Measurements from ENCODE around the gene C22orf39.

The C22orf39 gene, protein sequence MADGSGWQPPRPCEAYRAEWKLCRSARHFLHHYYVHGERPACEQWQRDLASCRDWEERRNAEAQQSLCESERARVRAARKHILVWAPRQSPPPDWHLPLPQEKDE

DNA sequence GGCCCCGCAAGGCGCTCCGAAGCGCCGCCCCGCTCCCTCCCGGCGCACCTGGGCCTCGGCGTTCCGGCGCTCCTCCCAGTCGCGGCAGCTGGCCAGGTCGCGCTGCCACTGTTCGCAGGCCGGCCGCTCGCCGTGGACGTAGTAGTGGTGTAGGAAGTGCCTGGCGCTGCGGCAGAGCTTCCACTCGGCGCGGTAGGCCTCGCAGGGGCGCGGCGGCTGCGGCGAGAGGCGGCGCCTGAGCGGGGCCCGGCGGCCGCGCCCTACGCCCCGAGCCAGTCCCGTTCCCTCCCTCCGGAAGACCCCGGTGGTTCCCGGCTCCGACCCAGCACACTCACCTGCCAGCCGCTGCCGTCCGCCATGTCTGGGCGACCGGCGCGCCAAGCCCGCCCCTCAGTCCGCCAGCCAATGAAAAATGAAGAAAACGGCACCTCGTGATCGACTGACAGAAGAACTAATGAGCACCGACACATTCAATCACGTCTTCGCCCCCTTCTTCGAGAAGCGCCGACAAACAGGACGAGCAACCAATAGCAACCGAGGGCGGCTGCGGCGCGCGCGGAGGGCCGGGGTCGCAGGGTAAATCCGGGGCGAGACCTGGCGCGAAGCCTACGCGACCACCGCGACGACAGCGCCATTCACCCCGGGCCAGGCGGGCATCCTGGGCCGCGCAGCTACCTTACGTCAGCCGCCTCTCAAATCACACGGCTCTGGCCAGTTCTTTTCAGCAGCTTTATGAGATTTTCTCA, at the start of gene C22orf39:
TSS of gene C22orf39 (minus strand) at position 382 of the 746 bp plus-strand sequence. CDS start at position 359, 23 bp downstream.
- DNase-seq (ENCODE audit: low read depth) = peak; percentile 79

DNA sequence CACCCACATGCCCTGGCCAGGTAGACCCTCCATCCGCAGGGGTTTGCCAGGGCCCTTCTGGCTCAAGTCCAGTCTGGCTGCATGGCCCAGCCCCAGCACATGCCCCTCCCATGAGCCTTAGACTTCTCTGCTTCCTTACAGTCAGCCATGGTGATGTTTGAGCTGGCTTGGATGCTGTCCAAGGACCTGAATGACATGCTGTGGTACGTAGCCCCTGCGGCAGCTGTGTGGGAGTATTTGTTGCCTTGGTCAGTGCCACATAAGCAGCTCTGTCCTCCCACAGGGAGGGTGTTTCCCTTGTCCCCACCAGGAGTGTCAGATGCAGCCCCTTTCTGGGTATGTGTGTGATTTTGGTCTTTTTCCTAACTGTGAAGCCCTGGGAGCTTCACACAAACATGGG, 49.7 kb upstream of the C22orf39 start:
- DNase-seq (ENCODE audit: low read depth) = no peak

DNA sequence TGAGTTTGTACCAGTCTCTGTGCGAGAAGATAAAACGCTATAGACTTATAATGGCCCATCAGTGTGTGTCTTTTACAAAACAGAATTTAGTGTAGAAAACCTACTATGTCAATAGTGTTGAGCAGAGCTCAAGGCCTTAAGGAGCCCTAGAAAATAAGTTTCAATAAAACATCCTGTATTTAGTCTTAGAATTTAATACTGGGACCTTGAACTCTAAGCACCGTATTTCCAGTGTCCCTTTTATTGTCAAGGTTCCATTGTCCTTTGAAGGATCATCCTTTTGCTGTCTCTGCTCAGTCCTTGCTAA, 48.8 kb upstream of the C22orf39 start:
- DNase-seq (ENCODE audit: low read depth) = no peak

DNA sequence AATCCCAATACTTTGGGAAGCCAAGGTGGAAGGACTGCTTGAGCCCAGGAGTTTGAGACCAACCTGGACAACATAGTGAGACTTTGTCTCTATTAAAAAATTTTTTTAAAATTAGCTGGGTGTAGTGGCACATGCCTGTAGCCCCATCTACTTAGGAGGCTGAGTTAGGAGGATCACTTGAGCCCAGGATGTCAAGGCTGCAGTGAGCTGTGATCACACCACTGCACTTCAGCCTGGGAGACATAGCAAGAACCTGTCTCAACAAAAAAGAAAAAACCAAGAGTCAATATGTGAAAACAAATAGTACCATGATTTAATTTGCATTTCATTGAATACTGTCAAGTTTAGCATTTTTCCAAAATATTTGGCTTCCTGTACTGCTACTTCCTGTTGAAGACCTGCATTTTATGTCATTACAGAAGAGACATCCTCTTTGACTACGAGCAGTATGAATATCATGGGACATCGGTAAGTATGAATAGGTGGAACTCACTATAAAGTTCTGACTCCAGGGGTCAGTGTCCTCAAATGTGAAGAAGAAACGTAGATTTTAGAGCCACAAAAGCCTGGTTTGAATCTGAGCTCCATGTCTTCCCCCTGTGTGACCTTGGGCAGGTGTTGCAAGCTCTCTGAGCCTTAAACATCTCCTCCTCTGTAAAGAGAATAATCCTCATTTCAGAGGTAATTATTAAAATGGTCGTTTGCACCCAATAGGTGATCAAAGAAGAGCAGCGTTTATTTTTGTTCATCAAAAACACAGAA, 48.2 kb upstream of the C22orf39 start:
- DNase-seq (ENCODE audit: low read depth) = no peak

DNA sequence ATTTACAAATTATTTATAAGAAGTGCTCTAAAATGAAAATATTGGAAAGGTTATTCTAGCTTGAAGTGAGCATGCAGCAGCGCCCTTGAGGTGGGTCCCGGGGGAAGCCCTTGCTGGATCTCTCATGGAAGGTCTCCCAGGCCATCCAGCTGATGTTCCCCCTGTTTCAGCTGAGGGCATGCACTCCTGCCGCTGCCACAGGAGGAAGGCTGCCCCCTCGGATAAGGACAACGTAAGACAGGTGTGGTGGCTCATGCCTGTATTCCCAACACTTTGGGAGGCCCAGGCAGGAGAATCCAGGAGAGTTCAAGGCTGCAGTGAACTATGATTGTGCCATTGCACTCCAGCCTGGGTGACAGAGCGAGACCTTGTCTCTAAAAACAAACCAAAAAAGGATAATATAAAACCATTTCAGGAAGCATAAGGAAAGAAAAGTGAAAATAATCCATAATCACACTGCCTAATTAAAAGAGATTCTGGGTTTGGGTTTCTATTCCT, 47.2 kb upstream of the C22orf39 start:
- no peak for DNase-seq (ENCODE audit: low read depth)

DNA sequence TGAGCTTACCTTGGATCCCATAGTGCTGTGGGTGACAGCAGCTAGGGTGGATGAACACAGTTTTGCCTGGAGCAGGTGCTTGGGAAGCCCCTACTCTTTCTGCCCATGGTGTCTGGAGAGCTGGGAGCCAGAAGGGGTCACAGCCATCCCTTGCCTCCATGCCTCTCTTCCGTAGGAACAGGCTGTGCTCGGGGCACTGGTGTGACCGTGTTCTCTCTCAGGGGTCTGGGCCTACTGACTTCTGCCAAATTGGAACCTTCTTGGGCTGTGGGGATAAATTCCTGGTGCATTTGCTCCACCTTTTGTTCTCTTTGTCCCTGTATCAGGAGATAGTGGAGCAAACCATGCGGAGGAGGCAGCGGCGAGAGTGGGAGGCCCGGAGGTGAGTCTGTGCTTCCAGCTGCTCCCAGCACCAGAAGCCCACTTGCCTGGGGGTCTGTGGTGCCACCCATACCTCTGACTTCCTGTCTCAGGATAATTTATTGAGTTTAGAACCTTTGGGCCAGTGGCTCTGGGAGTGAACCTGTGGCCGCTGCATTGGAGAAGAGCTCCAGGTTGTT, 46.6 kb upstream of the C22orf39 start:
- DNase-seq (ENCODE audit: low read depth) = no peak

DNA sequence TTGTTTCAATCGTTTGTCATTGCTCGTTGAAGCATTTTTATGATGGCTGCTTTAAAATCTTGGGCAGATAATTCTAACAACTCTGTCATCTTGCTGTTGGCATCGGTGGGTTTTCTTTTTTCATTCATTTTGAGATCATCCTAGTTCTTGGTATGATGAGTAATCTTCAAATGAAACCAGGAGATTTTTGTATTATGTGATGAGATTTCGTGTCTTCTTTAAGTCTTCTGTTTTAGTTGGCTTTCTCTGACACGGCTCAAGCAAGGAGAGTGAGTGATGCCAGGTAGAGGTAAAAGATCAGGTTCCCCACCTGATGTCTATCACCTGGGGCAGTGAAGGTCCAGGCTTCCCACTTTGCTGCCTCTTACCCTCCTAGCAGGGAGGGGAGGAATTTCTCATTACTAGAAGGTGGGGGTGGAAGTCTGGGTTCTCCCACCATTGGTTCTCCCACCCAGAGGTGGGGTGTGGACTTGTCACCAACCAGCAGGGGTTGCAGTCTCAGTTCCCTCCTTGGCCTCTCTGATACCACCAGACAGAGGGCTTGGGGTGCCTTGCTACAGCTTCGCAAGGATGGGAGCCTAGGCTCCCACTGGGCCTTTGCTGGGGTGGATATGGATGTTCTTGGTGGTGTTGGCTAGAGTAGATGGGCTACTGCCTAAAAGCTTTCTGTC, 45.1 kb upstream of the C22orf39 start:
- DNase-seq (ENCODE audit: low read depth) = no peak

DNA sequence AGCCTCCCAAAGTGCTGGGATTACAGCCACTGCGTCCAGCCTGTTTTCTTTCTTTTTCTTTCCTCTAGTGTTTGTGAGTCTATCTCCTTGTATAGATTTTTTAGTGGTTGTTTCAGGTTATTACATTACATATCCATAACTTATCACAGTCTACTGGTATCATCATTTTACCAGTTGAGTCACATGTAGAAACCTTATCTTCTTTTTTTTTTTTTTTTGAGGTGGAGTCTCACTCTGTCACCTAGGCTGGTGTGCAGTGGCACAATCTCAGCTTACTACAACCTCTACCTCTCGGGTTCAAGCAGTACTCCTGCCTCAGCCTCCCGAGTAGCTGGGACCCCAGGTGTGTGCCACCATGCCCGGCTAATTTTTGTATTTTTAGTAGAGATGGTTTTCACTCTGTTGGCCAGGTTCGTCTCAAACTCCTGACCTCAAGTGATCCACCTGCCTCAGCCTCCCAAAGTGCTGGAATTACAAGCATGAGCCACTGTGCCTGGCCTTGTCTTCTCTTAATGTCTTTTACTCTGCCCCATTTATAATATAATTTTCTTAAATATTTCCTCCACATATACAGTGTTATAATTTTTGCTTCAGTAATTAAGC, 43.2 kb upstream of the C22orf39 start:
- no peak for DNase-seq (ENCODE audit: low read depth)

DNA sequence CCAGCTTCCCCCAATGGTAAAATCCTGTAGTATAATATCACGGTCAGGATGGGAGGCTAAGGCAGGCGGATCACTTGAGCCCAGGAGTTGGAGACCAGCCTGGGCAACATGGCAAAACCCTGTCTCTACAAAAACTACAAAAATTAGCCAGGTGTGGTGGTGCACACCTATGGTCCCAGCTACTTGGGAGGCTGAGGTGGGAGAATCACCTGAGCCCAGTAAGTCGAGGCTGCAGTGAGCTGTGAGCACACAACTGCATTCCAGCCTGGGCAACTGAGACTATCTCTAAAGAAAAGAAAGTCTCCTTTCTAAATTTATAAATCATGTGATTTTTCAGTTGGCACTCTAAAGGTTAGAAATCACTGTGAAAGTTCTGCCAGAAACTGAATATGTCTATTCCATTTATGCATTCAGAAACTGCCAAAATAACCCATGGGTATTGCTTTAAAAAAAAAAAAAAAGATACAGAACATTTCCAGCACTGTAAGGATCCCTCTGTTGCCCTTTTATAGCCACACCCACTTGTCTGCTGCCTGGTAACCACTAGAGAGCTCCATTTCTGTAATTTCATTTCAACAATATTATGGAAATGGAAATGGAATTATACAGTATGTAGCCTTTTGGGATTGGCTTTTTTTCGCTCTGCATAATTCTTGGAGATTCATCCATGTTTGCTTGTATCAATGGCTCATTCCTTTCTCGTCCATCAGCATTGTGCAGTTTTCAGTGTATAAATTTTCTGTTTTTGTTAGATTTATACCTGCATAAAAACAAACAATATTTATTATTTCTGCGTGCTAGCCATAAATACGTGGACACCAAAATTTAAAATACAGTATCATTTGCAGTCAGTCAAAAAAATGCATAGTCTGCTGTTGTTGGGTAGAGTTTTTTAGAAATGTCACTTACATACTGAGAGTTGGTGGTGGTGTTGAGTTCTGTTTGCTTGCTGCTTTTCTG, 41.7 kb upstream of the C22orf39 start:
- DNase-seq (ENCODE audit: low read depth) = no peak

DNA sequence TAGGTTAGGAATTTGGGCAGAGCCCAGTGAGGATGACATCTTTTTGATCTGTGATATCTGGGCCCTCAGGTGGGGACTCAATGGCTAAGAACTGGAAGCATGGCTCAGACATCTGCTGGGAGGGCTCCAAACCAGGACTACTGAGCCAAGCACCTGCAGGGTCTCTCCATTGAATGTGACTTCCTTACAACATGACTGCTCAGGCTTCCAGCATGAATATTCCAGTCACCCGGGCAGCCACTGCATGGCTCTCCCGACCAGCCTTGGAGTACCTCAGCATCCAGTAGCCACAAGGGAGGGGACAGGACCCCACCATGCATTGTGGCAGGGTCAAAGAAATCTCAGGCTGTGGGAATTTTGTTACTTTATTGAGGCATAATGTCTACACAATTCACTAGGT, 40.8 kb upstream of the C22orf39 start:
- DNase-seq (ENCODE audit: low read depth) = no peak

DNA sequence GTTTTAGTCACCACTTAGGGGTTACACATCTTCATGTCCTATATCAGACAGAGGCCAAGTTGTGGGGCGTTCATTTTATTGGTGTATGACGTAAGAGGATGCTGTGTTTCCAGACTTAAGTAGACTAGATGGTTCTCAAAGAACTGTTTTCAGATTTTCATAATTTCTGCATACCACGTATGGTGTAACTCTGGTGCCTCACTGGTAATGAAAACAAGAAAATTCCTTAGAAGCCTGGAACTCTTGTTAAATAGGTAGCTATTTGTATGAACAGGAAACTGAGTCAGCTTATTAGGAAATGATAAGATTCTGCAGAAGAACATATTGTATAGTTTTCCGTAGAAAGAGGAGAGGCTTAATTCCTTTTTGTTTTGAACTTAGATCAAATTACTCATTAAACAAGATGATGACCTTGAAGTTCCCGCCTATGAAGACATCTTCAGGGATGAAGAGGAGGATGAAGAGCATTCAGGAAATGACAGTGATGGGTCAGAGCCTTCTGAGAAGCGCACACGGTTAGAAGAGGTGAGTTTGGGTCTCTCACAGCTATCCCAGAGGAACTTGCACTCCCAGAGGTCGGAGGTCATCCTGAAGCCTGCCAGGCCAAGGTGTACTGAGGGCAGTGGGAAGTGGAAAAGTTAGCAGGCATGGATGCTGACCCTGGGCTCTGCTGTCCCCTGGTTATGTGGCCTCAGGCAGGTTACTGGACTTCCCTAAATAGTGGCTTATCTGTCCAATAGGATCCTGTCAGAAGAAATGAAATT, 36.2 kb upstream of the C22orf39 start:
- no peak for DNase-seq (ENCODE audit: low read depth)

DNA sequence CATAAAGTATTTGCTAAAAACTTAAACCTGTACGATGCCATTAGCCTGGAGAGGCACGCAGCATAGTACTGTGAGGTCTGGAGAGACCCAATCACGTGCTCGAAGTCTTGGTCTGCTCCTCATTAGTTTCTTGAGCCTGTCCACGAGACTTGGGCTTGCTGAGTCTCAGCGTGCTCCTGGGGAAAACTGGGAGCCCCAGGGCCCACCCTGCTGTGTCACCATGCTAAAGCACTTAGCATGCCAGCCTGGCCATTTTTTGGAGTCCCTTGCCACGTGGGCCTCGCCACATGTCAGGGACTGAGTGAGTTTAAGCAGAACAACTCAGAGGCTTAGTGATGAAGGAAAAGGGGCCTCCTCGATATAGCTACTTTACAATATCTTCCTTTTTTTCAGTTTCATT, 34.8 kb upstream of the C22orf39 start:
- DNase-seq (ENCODE audit: low read depth) = no peak

DNA sequence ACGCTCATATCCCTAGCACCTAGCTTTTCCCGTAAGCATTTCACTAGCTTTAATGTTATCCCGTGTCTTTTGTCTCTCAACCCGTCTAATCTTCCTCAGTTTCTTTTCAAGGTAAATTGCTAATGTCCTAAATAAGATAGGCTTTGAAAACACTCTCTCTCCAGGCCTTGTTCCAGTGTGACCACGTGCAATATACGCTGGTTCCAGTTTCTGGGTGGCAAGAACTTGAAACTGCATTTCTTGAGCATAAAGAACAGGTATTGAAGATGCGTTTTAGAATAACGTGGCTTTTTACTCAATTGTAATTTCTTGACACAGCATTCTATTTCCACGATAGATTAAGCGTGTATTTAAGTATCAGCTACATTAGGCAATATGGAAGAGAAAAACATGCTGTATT, 33.3 kb upstream of the C22orf39 start:
- DNase-seq (ENCODE audit: low read depth) = no peak

DNA sequence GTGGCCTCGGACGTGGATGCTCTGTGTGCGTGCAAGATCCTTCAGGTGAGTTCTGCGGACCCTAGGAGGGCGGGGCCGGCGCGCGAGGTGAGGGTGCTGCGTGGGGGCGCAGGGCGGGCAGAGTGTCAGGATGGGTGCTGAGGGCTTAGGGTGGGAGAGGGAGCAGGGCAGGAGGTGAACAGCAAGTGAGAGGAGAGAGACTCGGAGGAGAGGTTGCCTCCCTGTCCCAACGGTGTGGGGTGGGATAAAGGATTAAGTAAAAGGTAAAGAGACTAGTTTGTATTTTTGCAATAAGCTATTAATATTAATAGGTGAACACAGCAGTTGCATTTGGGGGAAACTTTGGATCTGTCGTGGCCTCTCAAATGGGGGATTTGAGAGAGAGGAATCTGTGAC, 32.7 kb upstream of the C22orf39 start:
- DNase-seq (ENCODE audit: low read depth) = no peak

DNA sequence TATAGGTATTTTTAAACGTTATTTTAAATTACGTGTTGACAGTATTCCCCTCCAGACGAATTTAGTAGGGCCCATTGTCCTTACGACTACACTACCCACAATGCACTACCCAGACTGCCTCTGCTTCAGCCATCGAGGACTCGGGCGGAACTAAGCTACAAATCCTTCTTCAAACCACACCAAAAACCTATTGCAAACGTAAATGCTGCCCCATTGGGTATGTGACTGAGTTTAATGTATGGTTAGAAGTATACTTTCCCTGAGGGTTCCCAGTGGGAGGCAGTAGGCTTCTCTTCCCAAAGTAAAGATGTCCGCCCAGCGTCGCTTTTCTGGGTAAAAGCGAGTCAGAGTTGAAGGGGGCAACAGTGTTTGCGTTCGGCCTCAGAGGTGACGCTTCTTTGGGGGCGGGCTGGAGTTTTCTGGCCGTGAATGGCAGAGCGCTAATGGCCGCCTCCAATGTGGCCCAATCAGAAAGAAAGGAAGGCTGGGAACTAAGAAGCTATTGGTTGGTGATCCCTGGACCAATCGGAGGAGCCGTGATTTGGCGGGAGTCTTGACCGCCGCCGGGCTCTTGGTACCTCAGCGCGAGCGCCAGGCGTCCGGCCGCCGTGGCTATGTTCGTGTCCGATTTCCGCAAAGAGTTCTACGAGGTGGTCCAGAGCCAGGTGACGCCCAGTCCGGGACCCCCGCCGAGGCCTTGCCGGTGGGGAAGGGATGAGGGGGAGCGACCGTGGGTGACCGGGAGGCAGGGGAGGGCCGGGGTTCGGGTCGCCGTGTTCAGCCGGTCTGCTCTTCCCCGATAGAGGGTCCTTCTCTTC, 32.1 kb upstream of the C22orf39 start, which contains the start of gene CDC45:
TSS of gene CDC45 (plus strand) at position 566 of the 818 bp plus-strand sequence. CDS start at position 615, 49 bp downstream.
- peak; percentile 88 for DNase-seq (ENCODE audit: low read depth)

DNA sequence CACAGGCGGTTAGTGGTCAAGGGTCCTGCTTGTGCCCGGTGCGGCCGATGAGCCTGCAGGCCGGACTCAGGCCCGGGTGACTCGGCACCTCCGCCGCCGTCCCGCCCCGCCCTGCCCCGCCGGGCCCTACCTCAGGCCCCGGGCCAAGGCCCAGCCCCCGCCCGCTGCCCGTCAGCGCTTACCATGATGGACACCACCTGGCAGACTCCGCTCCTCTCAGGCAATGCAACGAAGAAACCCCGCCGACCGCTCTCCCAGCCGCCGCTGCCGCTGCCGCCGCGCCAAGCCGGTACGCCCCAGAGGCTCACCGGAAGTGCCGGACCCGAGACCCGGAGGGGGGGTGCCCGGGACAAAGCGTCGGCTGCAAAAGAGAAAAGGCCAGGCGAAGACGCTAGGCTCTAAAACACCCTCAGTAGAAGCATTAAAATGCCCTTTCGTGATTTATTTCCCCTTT, 31.4 kb upstream of the C22orf39 start, which contains the start of gene UFD1:
TSS of gene UFD1 (minus strand) at position 293 of the 454 bp plus-strand sequence. CDS start at position 185, 108 bp downstream.
- peak; percentile 62 for DNase-seq (ENCODE audit: low read depth)

DNA sequence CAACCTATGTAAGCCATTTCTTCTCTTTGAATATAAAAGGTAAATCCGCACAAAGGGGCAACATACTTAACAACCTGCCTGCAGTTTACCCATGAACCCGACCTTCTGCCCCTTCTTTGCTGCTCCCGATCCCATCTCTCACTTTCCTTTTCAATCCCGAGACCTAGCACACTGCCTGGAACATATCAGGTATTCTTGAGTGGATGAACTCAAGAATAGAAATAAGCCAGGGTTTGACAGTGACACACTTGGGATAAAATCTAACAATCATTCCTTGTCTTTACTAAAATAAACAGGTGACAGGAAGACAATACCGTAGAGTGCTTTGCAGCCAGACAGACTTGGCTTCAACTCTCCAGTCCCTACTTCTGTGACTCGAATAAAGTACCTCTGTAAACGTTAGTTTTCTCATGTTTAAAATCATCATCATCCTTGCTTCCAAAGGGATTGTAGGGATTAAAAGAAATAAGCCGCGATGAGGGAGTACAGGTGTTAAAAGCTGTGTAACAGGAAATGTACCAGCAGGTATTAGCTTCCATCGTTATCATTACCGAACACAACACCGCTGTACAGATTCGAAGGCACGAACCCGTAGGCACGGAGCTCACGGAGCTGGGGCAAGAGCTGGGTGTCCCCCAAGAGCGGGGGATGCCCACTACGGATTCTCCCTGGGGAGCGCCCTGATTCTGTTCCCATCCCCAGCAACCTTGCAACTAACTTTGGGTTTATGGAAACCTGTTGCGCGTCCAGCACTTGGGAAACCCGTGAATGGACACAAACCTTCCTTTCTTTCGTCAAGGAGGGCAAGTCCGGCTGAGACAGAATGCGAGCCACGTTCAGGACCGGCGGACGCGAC, 30.8 kb upstream of the C22orf39 start:
- DNase-seq (ENCODE audit: low read depth) = no peak

Data from stimulated activated CD8-positive, alpha-beta memory T cell treated with anti-CD3 and anti-CD28 coated beads, Interleukin-12 subunit alpha, Interleukin-12 subunit beta, amount 100 ng/mL, for 1 hour (primary cell).